GM23338 (cell line): ENCODE results near the gene SORCS3. TPM values are rescaled to one million over a fixed set of nuclear protein-coding genes. Genes with fewer than 3 reads are reported as not detected.

ENCODE experiments used
- ATAC-seq: fragments of 200-7000 bp; cut with Tn5 transposase; 3 replicates; pipeline ENCODE4 v1.9.1; 2020
- DNase-seq: peaks from one replicate; pipeline ENCODE4 v3.0.0-alpha.2; 2015; ENCODE audit warnings: low spot score
- H2AFZ ChIP-seq: fragments of 200-600 bp; sonication (generic); 2 replicates; pipeline ENCODE4 v1.8.0; 2016; ENCODE audit warnings: antibody characterized with exemption, mild to moderate bottlenecking, moderate library complexity
- H3F3A ChIP-seq: fragments of 200-600 bp; sonication (generic); replicated peaks from 2 replicates; pipeline ENCODE4 v1.8.0; 2017; ENCODE audit warnings: antibody characterized with exemption, mixed run types, low read depth
- H3K27ac ChIP-seq: fragments of 200-600 bp; sonication (generic); 2 replicates; pipeline ENCODE4 v1.6.1; 2016; ENCODE audit warnings: low read depth
- H3K27me3 ChIP-seq: fragments of 200-600 bp; sonication (generic); 2 replicates; pipeline ENCODE4 v1.8.0; 2016; ENCODE audit warnings: mild to moderate bottlenecking, mixed run types, moderate library complexity; ENCODE audit not compliant: insufficient read depth
- H3K36me3 ChIP-seq: fragments of 200-600 bp; sonication (generic); 2 replicates; pipeline ENCODE4 v1.8.0; 2016; ENCODE audit warnings: mild to moderate bottlenecking; ENCODE audit not compliant: insufficient read depth
- H3K4me1 ChIP-seq: fragments of 200-600 bp; sonication (generic); 2 replicates; pipeline ENCODE4 v1.8.0; 2016; ENCODE audit warnings: mild to moderate bottlenecking, moderate library complexity; ENCODE audit not compliant: insufficient read depth
- H3K4me2 ChIP-seq: fragments of 200-600 bp; sonication (generic); 2 replicates; pipeline ENCODE4 v1.7.1; 2017; ENCODE audit warnings: mixed run types
- H3K4me3 ChIP-seq: fragments of 200-600 bp; sonication (generic); 2 replicates; pipeline ENCODE4 v1.6.1; 2016; ENCODE audit warnings: mixed run types
- H3K79me2 ChIP-seq: fragments of 200-600 bp; sonication (generic); replicated peaks from 2 replicates; pipeline ENCODE4 v1.8.0; 2017; ENCODE audit warnings: mild to moderate bottlenecking; ENCODE audit not compliant: insufficient read depth
- H3K9me2 ChIP-seq: fragments of 200-600 bp; sonication (generic); 2 replicates; pipeline ENCODE4 v1.8.0; 2017; ENCODE audit not compliant: insufficient read depth
- H4K20me1 ChIP-seq: fragments of 200-600 bp; sonication (generic); replicated peaks from 2 replicates; pipeline ENCODE4 v1.8.0; 2017; ENCODE audit warnings: mild to moderate bottlenecking; ENCODE audit not compliant: insufficient read depth
- H3K27ac Mint-ChIP-seq: 2 replicates; pipeline ENCODE4 v1.8.0; 2020; ENCODE audit warnings: inconsistent platforms, mild to moderate bottlenecking, moderate library complexity, mixed read lengths
- H3K27me3 Mint-ChIP-seq: 3 replicates; pipeline ENCODE4 v1.8.0; 2022; ENCODE audit warnings: low read depth, mild to moderate bottlenecking, moderate library complexity, mixed read lengths, inconsistent platforms; ENCODE audit not compliant: insufficient read depth, poor library complexity
- H3K36me3 Mint-ChIP-seq: 3 replicates; pipeline ENCODE4 v1.8.0; 2021; ENCODE audit warnings: low read depth, mild to moderate bottlenecking, inconsistent platforms, moderate library complexity, mixed read lengths
- H3K4me1 Mint-ChIP-seq: 3 replicates; pipeline ENCODE4 v1.8.0; 2020; ENCODE audit warnings: mild to moderate bottlenecking, inconsistent platforms, mixed read lengths
- H3K4me3 Mint-ChIP-seq: 3 replicates; pipeline ENCODE4 v1.8.0; 2021; ENCODE audit warnings: moderate library complexity, mild to moderate bottlenecking, inconsistent platforms, mixed read lengths
- H3K9me3 Mint-ChIP-seq: 3 replicates; pipeline ENCODE4 v1.8.0; 2020; ENCODE audit warnings: moderate library complexity, mild to moderate bottlenecking, inconsistent platforms, mixed read lengths
- CREB1 ChIP-seq: fragments of 250-450 bp; sonication (Bioruptor Pico); IDR thresholded peaks from 2 replicates; pipeline ENCODE4 v1.5.0; 2020; ENCODE audit warnings: low read depth, mild to moderate bottlenecking, moderate library complexity
- EZH2 ChIP-seq: fragments of 200-600 bp; sonication (generic); IDR thresholded peaks from one replicate; pipeline ENCODE4 v1.8.0; 2017; ENCODE audit warnings: antibody characterized with exemption, mild to moderate bottlenecking, low read depth; ENCODE audit not compliant: unreplicated experiment
- EZH2phosphoT487 ChIP-seq: fragments of 200-600 bp; sonication (generic); IDR thresholded peaks from one replicate; pipeline ENCODE4 v1.8.1; 2018; ENCODE audit warnings: antibody characterized with exemption; ENCODE audit not compliant: unreplicated experiment
- POLR2AphosphoS5 ChIP-seq: IDR thresholded peaks from 2 replicates; pipeline ENCODE4 v1.6.1; 2016; ENCODE audit warnings: antibody characterized with exemption, low read depth
- STAT1 ChIP-seq: IDR thresholded peaks from one replicate; pipeline ENCODE4 v1.6.1; 2016; ENCODE audit warnings: antibody characterized with exemption; ENCODE audit not compliant: unreplicated experiment
- polyA plus RNA-seq: library from polyadenylated mRNA; unstranded; fragments of >200 nt; fragmentation: Nextera tagmentation; extraction: Ambion mirVana; gene quantifications from 2 replicates; pipeline ENCODE4 v1.2.1, GENCODE V29; 2016
- total RNA-seq: library from RNA; depleted of rRNA; stranded (reverse); fragments of >200 nt; shearing (Covaris generic); gene quantifications from 2 replicates; pipeline ENCODE4 v1.2.3, GENCODE V29; 2014
- TF ChIP-seq, protein P1 (sequence below): fragments of 250-450 bp; sonication (Bioruptor Pico); IDR thresholded peaks from 2 replicates; pipeline ENCODE4 v1.5.0; 2020; ENCODE audit warnings: mild to moderate bottlenecking, moderate library complexity
- TF ChIP-seq, protein P2 (sequence below): IDR thresholded peaks from 2 replicates; pipeline ENCODE4 v1.6.1; 2016; ENCODE audit warnings: antibody characterized with exemption
- TF ChIP-seq, protein P3 (sequence below), 2 experiments: fragments of 200-600 bp in 1 of 2; sonication (generic) in 1 of 2; conservative IDR thresholded peaks; 2 replicates each; pipeline versions ENCODE4 v1.5.1 to v1.6.1; 2016 to 2017; ENCODE audit warnings: antibody characterized with exemption in 2 of 2, low read depth in 2 of 2, mild to moderate bottlenecking in 2 of 2, moderate library complexity in 1 of 2

The SORCS3 gene
- total and polyA plus RNA-seq, 2 experiments from 2014 or later: 0.37 to 1.4 TPM

DNA sequence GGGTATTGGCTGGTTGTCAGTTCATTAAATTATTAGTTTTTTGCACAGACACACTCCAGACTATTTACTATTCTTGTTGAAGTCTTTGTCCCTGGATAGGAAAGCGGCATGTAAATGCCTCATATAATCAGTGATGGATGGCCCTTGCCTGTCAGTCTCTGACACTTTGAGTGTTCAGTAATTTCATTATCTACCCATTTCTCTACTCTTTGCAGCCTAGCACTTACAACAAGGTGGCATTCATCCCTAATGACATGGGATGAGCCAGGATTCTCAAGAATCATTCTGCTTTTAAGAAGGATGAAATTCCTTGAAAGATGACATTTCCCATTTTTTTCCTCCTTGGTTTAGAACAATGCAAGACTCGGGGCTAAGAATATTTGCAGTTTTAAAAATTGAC is 155.7 kb downstream of the SORCS3 start (continued):
- TF ChIP-seq, protein P1, sequence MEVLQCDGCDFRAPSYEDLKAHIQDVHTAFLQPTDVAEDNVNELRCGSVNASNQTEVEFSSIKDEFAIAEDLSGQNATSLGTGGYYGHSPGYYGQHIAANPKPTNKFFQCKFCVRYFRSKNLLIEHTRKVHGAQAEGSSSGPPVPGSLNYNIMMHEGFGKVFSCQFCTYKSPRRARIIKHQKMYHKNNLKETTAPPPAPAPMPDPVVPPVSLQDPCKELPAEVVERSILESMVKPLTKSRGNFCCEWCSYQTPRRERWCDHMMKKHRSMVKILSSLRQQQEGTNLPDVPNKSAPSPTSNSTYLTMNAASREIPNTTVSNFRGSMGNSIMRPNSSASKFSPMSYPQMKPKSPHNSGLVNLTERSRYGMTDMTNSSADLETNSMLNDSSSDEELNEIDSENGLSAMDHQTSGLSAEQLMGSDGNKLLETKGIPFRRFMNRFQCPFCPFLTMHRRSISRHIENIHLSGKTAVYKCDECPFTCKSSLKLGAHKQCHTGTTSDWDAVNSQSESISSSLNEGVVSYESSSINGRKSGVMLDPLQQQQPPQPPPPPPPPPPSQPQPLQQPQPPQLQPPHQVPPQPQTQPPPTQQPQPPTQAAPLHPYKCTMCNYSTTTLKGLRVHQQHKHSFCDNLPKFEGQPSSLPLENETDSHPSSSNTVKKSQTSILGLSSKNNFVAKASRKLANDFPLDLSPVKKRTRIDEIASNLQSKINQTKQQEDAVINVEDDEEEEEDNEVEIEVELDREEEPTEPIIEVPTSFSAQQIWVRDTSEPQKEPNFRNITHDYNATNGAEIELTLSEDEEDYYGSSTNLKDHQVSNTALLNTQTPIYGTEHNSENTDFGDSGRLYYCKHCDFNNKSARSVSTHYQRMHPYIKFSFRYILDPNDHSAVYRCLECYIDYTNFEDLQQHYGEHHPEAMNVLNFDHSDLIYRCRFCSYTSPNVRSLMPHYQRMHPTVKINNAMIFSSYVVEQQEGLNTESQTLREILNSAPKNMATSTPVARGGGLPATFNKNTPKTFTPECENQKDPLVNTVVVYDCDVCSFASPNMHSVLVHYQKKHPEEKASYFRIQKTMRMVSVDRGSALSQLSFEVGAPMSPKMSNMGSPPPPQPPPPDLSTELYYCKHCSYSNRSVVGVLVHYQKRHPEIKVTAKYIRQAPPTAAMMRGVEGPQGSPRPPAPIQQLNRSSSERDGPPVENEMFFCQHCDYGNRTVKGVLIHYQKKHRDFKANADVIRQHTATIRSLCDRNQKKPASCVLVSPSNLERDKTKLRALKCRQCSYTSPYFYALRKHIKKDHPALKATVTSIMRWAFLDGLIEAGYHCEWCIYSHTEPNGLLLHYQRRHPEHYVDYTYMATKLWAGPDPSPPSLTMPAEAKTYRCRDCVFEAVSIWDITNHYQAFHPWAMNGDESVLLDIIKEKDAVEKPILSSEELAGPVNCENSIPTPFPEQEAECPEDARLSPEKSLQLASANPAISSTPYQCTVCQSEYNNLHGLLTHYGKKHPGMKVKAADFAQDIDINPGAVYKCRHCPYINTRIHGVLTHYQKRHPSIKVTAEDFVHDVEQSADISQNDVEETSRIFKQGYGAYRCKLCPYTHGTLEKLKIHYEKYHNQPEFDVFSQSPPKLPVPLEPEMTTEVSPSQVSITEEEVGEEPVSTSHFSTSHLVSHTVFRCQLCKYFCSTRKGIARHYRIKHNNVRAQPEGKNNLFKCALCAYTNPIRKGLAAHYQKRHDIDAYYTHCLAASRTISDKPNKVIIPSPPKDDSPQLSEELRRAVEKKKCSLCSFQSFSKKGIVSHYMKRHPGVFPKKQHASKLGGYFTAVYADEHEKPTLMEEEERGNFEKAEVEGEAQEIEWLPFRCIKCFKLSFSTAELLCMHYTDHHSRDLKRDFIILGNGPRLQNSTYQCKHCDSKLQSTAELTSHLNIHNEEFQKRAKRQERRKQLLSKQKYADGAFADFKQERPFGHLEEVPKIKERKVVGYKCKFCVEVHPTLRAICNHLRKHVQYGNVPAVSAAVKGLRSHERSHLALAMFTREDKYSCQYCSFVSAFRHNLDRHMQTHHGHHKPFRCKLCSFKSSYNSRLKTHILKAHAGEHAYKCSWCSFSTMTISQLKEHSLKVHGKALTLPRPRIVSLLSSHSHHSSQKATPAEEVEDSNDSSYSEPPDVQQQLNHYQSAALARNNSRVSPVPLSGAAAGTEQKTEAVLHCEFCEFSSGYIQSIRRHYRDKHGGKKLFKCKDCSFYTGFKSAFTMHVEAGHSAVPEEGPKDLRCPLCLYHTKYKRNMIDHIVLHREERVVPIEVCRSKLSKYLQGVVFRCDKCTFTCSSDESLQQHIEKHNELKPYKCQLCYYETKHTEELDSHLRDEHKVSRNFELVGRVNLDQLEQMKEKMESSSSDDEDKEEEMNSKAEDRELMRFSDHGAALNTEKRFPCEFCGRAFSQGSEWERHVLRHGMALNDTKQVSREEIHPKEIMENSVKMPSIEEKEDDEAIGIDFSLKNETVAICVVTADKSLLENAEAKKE (CRISPR knock-in tag): no peak
- no peak for TF ChIP-seq POLR2AphosphoS5
- TF ChIP-seq STAT1: no peak
- TF ChIP-seq CREB1: no peak
- TF ChIP-seq, protein P2, sequence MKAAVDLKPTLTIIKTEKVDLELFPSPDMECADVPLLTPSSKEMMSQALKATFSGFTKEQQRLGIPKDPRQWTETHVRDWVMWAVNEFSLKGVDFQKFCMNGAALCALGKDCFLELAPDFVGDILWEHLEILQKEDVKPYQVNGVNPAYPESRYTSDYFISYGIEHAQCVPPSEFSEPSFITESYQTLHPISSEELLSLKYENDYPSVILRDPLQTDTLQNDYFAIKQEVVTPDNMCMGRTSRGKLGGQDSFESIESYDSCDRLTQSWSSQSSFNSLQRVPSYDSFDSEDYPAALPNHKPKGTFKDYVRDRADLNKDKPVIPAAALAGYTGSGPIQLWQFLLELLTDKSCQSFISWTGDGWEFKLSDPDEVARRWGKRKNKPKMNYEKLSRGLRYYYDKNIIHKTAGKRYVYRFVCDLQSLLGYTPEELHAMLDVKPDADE: no peak

DNA sequence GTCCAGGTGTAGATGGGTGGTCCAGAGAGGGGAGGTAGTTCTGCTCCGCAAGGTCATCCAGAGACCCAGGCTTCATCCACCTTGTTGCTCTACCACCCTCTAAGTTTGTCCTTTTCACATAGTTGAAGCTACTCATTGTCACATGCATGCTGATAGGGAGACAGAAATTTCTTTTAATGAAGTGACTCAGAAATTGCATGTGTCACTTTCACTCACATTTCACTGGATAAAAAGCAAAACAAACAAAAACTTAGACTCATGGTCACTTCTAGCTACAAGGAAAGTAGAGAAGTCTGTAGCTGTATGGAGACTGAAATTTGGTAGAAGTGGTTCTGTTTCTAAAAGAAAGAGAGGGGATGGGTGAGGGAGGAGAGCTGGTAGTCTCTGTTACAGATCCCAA is 161.9 kb downstream of the SORCS3 start:
- Mint-ChIP-seq H3K9me3 (0 out of 3 replicates have a peak, but pooled peaks cover 3% of the 10 kb centered on the region), H3K4me1 (peaks cover 8% of the 10 kb centered on the region), H3K36me3 (no peaks in the 10 kb centered on the region), H3K4me3 (no peak overlapping the region), H3K27ac (no peak overlapping the region), H3K27me3 (peaks cover 3% of the 10 kb centered on the region)
- Histone ChIP-seq H2AFZ (no peak overlapping the region), H4K20me1 (no peaks in the 10 kb centered on the region), H3K36me3 (no peaks in the 10 kb centered on the region), H3F3A (no peaks in the 10 kb centered on the region), H3K27me3 (no peaks in the 10 kb centered on the region), H3K4me1 (peaks cover 13% of the 10 kb centered on the region; the same call in 1 of the 2 replicates), H3K4me2 (no peak overlapping the region), H3K4me3 (no peak overlapping the region), H3K27ac (no peak overlapping the region), H3K79me2 (no peaks in the 10 kb centered on the region), H3K9me2 (peaks cover 13% of the 10 kb centered on the region; the same call in 1 of the 2 replicates)
- DNase-seq (no peak), ATAC-seq (no peak)
- TF ChIP-seq, protein P2: no peak
- TF ChIP-seq, protein P3, sequence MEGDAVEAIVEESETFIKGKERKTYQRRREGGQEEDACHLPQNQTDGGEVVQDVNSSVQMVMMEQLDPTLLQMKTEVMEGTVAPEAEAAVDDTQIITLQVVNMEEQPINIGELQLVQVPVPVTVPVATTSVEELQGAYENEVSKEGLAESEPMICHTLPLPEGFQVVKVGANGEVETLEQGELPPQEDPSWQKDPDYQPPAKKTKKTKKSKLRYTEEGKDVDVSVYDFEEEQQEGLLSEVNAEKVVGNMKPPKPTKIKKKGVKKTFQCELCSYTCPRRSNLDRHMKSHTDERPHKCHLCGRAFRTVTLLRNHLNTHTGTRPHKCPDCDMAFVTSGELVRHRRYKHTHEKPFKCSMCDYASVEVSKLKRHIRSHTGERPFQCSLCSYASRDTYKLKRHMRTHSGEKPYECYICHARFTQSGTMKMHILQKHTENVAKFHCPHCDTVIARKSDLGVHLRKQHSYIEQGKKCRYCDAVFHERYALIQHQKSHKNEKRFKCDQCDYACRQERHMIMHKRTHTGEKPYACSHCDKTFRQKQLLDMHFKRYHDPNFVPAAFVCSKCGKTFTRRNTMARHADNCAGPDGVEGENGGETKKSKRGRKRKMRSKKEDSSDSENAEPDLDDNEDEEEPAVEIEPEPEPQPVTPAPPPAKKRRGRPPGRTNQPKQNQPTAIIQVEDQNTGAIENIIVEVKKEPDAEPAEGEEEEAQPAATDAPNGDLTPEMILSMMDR (conservative IDR thresholded peaks at IDR 0.05; ENCODE audit: low read depth in 2 of 2): no peak
- no peak for TF ChIP-seq EZH2
- no peak for TF ChIP-seq EZH2phosphoT487
